ENCODE results near the gene SLC1A5.

GRCh38 chr19:46725036-46725820, 63.2 kb downstream of the SLC1A5 start:
- TF ChIP-seq, protein P1, sequence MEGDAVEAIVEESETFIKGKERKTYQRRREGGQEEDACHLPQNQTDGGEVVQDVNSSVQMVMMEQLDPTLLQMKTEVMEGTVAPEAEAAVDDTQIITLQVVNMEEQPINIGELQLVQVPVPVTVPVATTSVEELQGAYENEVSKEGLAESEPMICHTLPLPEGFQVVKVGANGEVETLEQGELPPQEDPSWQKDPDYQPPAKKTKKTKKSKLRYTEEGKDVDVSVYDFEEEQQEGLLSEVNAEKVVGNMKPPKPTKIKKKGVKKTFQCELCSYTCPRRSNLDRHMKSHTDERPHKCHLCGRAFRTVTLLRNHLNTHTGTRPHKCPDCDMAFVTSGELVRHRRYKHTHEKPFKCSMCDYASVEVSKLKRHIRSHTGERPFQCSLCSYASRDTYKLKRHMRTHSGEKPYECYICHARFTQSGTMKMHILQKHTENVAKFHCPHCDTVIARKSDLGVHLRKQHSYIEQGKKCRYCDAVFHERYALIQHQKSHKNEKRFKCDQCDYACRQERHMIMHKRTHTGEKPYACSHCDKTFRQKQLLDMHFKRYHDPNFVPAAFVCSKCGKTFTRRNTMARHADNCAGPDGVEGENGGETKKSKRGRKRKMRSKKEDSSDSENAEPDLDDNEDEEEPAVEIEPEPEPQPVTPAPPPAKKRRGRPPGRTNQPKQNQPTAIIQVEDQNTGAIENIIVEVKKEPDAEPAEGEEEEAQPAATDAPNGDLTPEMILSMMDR (IDR thresholded peaks at IDR 0.05), result no peak
- TF ChIP-seq EZH2phosphoT487 (IDR thresholded peaks at IDR 0.05) (no peak), EZH2 (IDR thresholded peaks at IDR 0.05) (no peak)

Measured in neural progenitor cell (in vitro differentiated cells).